Neural progenitor cell (in vitro differentiated cells): ENCODE data around the gene RBP5. TPM values are rescaled to one million over a fixed set of nuclear protein-coding genes. Genes with fewer than 3 reads are reported as not detected.
A peak's percentile ranks its signal among the peaks of the same experiment; 100 is the strongest.

Source experiments
- DNase-seq: peaks from one replicate; pipeline ENCODE4 v3.0.0-alpha.2; 2016; ENCODE audit warnings: low spot score
- H2AFZ ChIP-seq: fragments of 200-600 bp; sonication (generic); replicated peaks from 2 replicates; pipeline ENCODE4 v1.6.1; 2016; ENCODE audit warnings: antibody characterized with exemption
- H3F3A ChIP-seq: fragments of 200-600 bp; sonication (generic); 2 replicates; pipeline ENCODE4 v1.6.1; 2016; ENCODE audit warnings: antibody characterized with exemption, low read depth
- H3K27ac ChIP-seq: fragments of 200-600 bp; sonication (generic); 2 replicates; pipeline ENCODE4 v1.5.1; 2016; ENCODE audit warnings: mild to moderate bottlenecking
- H3K27me3 ChIP-seq: fragments of 200-600 bp; sonication (generic); 2 replicates; pipeline ENCODE4 v1.6.1; 2016; ENCODE audit warnings: mild to moderate bottlenecking, moderate library complexity
- H3K36me3 ChIP-seq: fragments of 200-600 bp; sonication (generic); 2 replicates; pipeline ENCODE4 v1.5.1; 2016
- H3K4me1 ChIP-seq: fragments of 200-600 bp; sonication (generic); 2 replicates; pipeline ENCODE4 v1.6.1; 2016; ENCODE audit warnings: mixed run types
- H3K4me2 ChIP-seq: fragments of 200-600 bp; sonication (generic); 2 replicates; pipeline ENCODE4 v1.6.1; 2016
- H3K4me3 ChIP-seq: fragments of 200-600 bp; sonication (generic); 2 replicates; pipeline ENCODE4 v1.5.1; 2016
- H3K79me2 ChIP-seq: fragments of 200-600 bp; sonication (generic); 2 replicates; pipeline ENCODE4 v1.6.1; 2016; ENCODE audit warnings: low read depth
- H3K9ac ChIP-seq: fragments of 200-600 bp; sonication (generic); 2 replicates; pipeline ENCODE4 v1.6.1; 2016
- H3K9me3 ChIP-seq: fragments of 200-600 bp; sonication (generic); 2 replicates; pipeline ENCODE4 v1.5.1; 2016; ENCODE audit warnings: low read depth
- H4K20me1 ChIP-seq: fragments of 200-600 bp; sonication (generic); 2 replicates; pipeline ENCODE4 v1.6.1; 2016; ENCODE audit warnings: low read depth
- H3K27ac Mint-ChIP-seq: 3 replicates; pipeline ENCODE4 v1.8.0; 2021; ENCODE audit warnings: mixed read lengths
- H3K27me3 Mint-ChIP-seq: 2 replicates; pipeline ENCODE4 v1.8.0; 2022; ENCODE audit warnings: low read depth, mild to moderate bottlenecking, inconsistent platforms, moderate library complexity, mixed read lengths; ENCODE audit not compliant: insufficient read depth
- H3K36me3 Mint-ChIP-seq: 3 replicates; pipeline ENCODE4 v1.8.0; 2021; ENCODE audit warnings: mixed read lengths
- H3K4me1 Mint-ChIP-seq: 3 replicates; pipeline ENCODE4 v1.8.0; 2021; ENCODE audit warnings: mixed read lengths
- H3K4me3 Mint-ChIP-seq: 3 replicates; pipeline ENCODE4 v1.8.0; 2021; ENCODE audit warnings: mild to moderate bottlenecking, moderate library complexity, mixed read lengths
- H3K9me3 Mint-ChIP-seq: 3 replicates; pipeline ENCODE4 v1.8.0; 2020; ENCODE audit warnings: mixed read lengths
- CTCF ChIP-seq: fragments of 200-600 bp; sonication (generic); IDR thresholded peaks from 2 replicates; pipeline ENCODE4 v1.5.1; 2017; ENCODE audit warnings: antibody characterized with exemption, mild to moderate bottlenecking
- EZH2 ChIP-seq: fragments of 200-600 bp; sonication (generic); IDR thresholded peaks from 2 replicates; pipeline ENCODE4 v1.6.1; 2017; ENCODE audit warnings: antibody characterized with exemption, mild to moderate bottlenecking, moderate library complexity
- EZH2phosphoT487 ChIP-seq: fragments of 200-600 bp; sonication (generic); IDR thresholded peaks from 2 replicates; pipeline ENCODE4 v1.6.1; 2017; ENCODE audit warnings: antibody characterized with exemption
- total RNA-seq: library from RNA; depleted of rRNA; stranded (reverse); fragments of >200 nt; gene quantifications from 2 replicates; pipeline ENCODE4 v1.2.3, GENCODE V29; 2015; ENCODE audit warnings: low replicate concordance

The RBP5 gene
- total RNA-seq, 1 donor from 2014 or later, result not detected

GRCh38 chr12:7162691-7163114, 34.0 kb upstream of the RBP5 start:
- Histone ChIP-seq H3K4me3 (no peak overlapping the region), H3K27me3 (peaks cover 17% of the 10 kb centered on the region), H2AFZ (peak overlapping the region; percentile 92), H4K20me1 (no peaks in the 10 kb centered on the region), H3F3A (no peaks in the 10 kb centered on the region), H3K36me3 (no peaks in the 10 kb centered on the region), H3K9me3 (peaks cover 9% of the 10 kb centered on the region), H3K4me1 (no peaks in the 10 kb centered on the region), H3K79me2 (no peaks in the 10 kb centered on the region), H3K27ac (no peak overlapping the region), H3K9ac (no peak overlapping the region), H3K4me2 (no peak overlapping the region)
- peak; percentile 58 for DNase-seq
- TF ChIP-seq CTCF (peak; percentile 67), EZH2phosphoT487 (no peak)
- no peak overlapping the region for H3K4me3 Mint-ChIP-seq
- H3K36me3 Mint-ChIP-seq, result peaks cover 4% of the 10 kb centered on the region
- peaks cover 11% of the 10 kb centered on the region for H3K27me3 Mint-ChIP-seq
- H3K27ac Mint-ChIP-seq, result no peak overlapping the region
- peaks cover 26% of the 10 kb centered on the region for H3K9me3 Mint-ChIP-seq
- H3K4me1 Mint-ChIP-seq, result no peaks in the 10 kb centered on the region

- no peak for TF ChIP-seq EZH2
- TF ChIP-seq EZH2phosphoT487, result no peak
- peaks cover 18% of the 10 kb centered on the region for H3K9me3 Mint-ChIP-seq
- Histone ChIP-seq H3K79me2 (no peaks in the 10 kb centered on the region), H3F3A (no peaks in the 10 kb centered on the region), H3K4me3 (no peak overlapping the region), H3K4me2 (no peak overlapping the region), H2AFZ (no peak overlapping the region), H3K9me3 (peaks cover under 1% of the 10 kb centered on the region), H3K36me3 (no peaks in the 10 kb centered on the region), H3K27me3 (peaks cover 17% of the 10 kb centered on the region), H4K20me1 (no peaks in the 10 kb centered on the region), H3K9ac (no peak overlapping the region), H3K27ac (no peak overlapping the region), H3K4me1 (no peaks in the 10 kb centered on the region)
- no peak for DNase-seq
- peaks cover 4% of the 10 kb centered on the region for H3K36me3 Mint-ChIP-seq
- peaks cover 10% of the 10 kb centered on the region for H3K27me3 Mint-ChIP-seq
- no peaks in the 10 kb centered on the region for H3K4me1 Mint-ChIP-seq
- H3K27ac Mint-ChIP-seq, result no peak overlapping the region
- H3K4me3 Mint-ChIP-seq, result no peak overlapping the region
These were observed 33.1 kb upstream of the RBP5 start for GRCh38 chr12:7161811-7162210.

- no peak overlapping the region for H3K9ac ChIP-seq
- no peak for DNase-seq
- no peaks in the 10 kb centered on the region for H3K36me3 ChIP-seq
- no peaks in the 10 kb centered on the region for H3K4me1 ChIP-seq
- H3K4me3 Mint-ChIP-seq, result no peak overlapping the region
- TF ChIP-seq EZH2phosphoT487, result no peak
- TF ChIP-seq CTCF, result no peak
- no peak for TF ChIP-seq EZH2
- H3K4me2 ChIP-seq, result no peak overlapping the region
- no peak overlapping the region for H3K4me3 ChIP-seq
- no peaks in the 10 kb centered on the region for H3F3A ChIP-seq
- peak overlapping the region; percentile 63 for H3K27ac Mint-ChIP-seq
- no peaks in the 10 kb centered on the region for H4K20me1 ChIP-seq
- peaks cover 15% of the 10 kb centered on the region for H3K9me3 Mint-ChIP-seq
- H3K27me3 Mint-ChIP-seq, result peaks cover 7% of the 10 kb centered on the region
- no peak overlapping the region for H2AFZ ChIP-seq
- H3K27ac ChIP-seq, result no peak overlapping the region
- H3K9me3 ChIP-seq, result no peaks in the 10 kb centered on the region
- peaks cover 4% of the 10 kb centered on the region for H3K36me3 Mint-ChIP-seq
- H3K79me2 ChIP-seq, result no peaks in the 10 kb centered on the region
- H3K27me3 ChIP-seq, result peaks cover 17% of the 10 kb centered on the region
- no peaks in the 10 kb centered on the region for H3K4me1 Mint-ChIP-seq
These were observed 32.6 kb upstream of the RBP5 start for GRCh38 chr12:7161327-7161726.

GRCh38 chr12:7160183-7160582, 31.5 kb upstream of the RBP5 start:
- peaks cover 4% of the 10 kb centered on the region for H3K36me3 Mint-ChIP-seq
- no peaks in the 10 kb centered on the region for H3K79me2 ChIP-seq

More at GRCh38 chr12:7160183-7160582, 31.5 kb upstream of the RBP5 start:
- Histone ChIP-seq H3F3A (no peaks in the 10 kb centered on the region), H3K4me2 (no peak overlapping the region), H3K27me3 (peaks cover 17% of the 10 kb centered on the region), H3K4me1 (no peaks in the 10 kb centered on the region), H3K36me3 (no peaks in the 10 kb centered on the region), H2AFZ (no peak overlapping the region), H3K27ac (no peak overlapping the region), H3K9me3 (no peaks in the 10 kb centered on the region), H4K20me1 (no peaks in the 10 kb centered on the region), H3K9ac (no peak overlapping the region), H3K4me3 (no peak overlapping the region)
- H3K4me1 Mint-ChIP-seq, result no peaks in the 10 kb centered on the region
- TF ChIP-seq CTCF, result no peak
- no peak for TF ChIP-seq EZH2
- no peak for TF ChIP-seq EZH2phosphoT487
- H3K27ac Mint-ChIP-seq, result no peak overlapping the region
- peaks cover 10% of the 10 kb centered on the region for H3K9me3 Mint-ChIP-seq
- no peak overlapping the region for H3K4me3 Mint-ChIP-seq
- no peak for DNase-seq
- peaks cover 11% of the 10 kb centered on the region for H3K27me3 Mint-ChIP-seq
